ENCODE measurements around the gene SRRD.

The SRRD gene

GRCh38 chr22:26453812-26454500, 29.7 kb upstream of the SRRD start:
- no peak for DNase-seq

DNA sequence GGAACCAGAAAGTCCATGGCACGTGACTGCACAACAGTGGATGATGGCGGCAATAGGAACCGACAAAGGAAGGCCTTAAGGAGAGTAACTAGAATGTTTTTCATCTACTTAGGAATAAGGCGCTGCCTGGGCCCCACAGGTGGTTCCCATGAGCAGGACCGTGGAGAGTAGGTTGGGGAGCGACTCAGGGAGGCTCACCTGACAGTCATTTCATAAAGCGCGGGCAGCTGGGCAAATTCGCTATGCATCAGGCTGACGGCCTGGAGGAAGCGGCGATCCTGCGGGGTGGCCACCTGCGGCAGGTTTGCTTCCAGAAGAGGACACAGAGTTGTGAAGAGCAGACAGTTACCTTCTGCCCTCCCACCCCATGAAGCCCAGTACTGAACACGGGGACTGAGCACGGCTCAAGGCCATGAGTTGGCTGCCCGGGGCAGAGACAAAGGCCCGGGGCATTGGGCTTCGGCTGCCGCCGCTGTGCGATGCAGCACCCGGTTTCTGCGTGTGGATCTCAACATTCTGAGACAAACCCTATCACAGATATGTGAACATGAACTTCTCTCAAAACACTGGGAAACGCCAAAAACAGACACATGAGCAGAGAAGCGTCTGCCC, 25.9 kb upstream of the SRRD start:
- no peak for DNase-seq

- no peak for DNase-seq
These were observed 23.5 kb upstream of the SRRD start for GRCh38 chr22:26460202-26460601.

DNA sequence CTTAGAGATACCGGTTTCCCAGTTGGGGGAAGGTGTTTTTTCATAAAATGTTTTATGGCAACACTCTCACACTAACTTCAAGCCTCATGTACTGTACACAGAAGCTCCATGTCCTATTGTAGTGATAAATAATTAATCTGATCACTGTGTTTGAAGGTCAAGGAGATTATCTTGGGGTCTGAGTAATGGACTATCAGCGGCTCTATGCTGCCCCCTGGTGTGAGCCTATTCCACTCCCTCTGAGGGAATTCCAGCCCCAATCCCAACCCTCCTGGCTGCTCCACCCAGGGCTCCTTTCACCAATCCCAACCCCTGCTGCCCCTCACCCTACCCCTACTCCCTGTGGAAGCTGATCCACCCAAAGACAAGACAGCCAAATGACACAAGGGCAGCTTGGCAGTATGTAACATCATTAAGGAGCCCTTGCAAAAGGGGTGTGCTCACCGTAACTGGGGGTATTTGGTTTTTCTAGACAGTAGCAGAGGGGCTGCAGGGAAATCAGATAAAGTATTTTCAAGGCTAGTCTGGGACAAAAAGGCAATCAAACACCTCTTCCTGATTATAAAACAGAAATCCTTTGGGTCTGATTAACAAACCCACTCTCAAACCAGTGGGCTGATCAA, 22.4 kb upstream of the SRRD start:
- peak; percentile 45 for DNase-seq

GRCh38 chr22:26462051-26462450, 21.6 kb upstream of the SRRD start:
- DNase-seq: no peak

- DNase-seq: no peak
These were observed 21.0 kb upstream of the SRRD start for GRCh38 chr22:26462641-26463040.

- DNase-seq: no peak
These were observed 20.5 kb upstream of the SRRD start for GRCh38 chr22:26463101-26463661.

GRCh38 chr22:26463688-26464087, 20.0 kb upstream of the SRRD start:
- DNase-seq: no peak

GRCh38 chr22:26464312-26464711, 19.4 kb upstream of the SRRD start:
- DNase-seq: no peak

- DNase-seq: no peak
These were observed 17.5 kb upstream of the SRRD start for GRCh38 chr22:26466196-26466595.

DNA sequence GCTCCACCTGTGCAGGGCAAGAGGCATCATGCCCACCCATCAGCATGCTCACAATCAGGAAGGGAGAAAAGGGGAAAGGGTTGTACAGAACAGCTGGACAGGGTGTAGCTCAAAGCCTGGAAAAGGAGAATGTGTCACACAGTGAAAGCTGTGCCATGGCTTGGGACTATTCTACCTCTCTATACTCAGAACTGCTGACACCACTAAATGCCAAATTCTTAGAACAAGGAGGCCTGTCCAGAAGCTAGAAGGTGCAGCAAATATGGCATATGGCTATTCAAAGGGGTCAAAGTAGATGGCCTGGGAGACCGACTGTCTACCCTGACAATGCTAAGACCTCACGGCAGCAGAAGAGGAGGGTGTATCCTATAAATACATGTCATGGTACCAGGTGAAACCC, 12.9 kb upstream of the SRRD start:
- no peak for DNase-seq

DNA sequence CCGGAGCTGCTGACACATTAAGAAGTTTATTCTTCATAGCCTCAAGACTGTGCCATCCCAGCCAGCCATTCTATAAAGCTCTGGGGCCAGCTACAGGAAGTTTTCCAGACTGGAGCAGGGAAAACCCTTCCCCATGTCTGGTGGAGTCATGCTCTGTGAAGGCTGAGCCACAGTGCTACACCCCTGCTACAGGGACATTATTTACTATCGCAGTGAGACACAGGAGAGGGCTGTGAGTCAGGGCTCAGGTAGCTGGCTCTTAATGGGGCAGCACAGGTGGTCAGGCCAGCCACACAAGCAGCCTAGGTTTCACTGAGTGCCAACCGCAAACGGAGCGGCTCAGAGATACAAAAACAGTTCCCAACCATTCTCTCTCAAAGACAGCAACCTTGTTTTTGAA, 12.2 kb upstream of the SRRD start:
- DNase-seq: no peak

GRCh38 chr22:26474682-26475081, 9.0 kb upstream of the SRRD start:
- DNase-seq: no peak

GRCh38 chr22:26476705-26477340, 6.9 kb upstream of the SRRD start:
- DNase-seq: no peak

DNA sequence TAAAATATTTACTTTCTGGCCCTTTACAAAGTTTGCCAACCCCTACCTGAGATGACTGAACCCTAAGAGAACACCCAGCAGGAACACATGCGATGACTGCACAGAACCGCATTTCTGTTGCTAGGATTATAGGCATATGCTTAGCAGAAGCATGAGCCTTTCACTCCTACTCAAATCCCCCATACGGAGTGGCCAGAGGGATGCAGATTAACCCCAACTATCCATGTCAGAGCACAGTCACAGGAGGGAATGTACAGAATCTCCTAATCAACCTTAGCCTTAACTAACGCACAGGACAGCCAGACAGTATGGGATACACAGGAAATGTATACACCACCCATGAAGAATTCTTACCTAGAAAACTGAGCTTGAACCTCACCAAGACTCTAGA, 6.3 kb upstream of the SRRD start:
- DNase-seq: no peak

GRCh38 chr22:26479043-26479791, 4.5 kb upstream of the SRRD start:
- no peak for DNase-seq

- no peak for DNase-seq
These were observed 3.7 kb upstream of the SRRD start for GRCh38 chr22:26479792-26480610.

DNA sequence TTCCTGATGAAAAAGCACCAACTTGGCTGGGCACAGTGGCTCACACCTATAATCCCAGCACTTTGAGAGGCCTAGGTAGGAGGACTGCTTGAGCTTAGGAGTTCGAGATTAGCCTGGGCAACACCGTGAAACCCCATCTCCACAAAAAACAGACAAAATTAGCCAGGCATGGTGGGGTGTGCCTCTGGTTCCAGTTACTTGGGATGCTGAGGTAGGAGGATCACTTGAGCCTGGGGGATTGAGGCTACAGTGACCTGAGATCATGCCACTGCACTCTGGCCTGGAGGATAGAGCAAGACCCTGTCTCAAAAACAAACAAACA, 3.1 kb upstream of the SRRD start:
- no peak for DNase-seq

DNA sequence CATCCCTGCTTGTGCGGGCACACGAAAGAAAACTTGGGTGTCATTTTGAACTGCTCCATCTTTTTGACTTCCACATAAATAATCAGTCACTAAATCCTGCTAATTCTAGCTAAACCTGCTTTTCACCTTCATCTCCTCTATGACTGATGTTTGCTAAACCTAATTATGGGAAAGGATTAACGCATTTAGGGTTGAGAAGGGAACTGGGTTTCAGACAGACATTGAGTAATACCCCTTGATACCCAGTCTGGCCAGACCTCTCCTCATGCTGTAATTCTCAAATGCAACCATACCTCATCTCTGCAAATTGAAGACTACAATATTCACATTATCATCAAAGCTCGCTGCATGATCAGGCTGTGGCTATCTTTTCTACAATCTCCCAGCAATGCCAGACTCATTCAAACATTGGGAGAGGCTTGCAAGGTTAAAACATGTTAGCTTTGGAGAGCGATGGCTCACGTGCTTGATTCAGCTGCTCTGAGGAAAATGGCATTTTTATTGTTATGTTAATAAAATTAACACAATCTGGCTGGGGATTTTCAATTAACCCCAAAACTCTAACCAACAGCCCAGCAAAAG, 2.5 kb upstream of the SRRD start:
- no peak for DNase-seq

- no peak for DNase-seq
These were observed 2.0 kb upstream of the SRRD start for GRCh38 chr22:26481694-26482093.

DNA sequence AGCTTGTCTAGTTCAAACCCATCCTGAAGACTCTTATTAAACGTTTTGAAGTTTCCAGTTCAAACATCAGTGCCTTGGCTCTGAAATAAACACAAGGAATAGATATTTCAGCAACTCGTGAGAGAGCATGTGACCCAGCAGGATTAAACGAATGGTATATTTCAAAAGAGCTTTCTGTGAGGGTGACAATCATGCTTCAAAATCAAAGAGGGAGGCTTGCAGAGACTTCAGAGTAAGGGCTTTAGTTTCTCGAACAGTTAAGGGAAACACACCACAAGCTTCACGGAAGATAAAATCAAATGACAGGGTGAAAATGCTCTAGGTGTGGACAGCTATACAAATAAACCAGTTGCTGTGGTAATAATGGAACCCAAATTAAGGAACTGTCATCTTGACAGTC, 1.5 kb upstream of the SRRD start:
- no peak for DNase-seq

GRCh38 chr22:26483043-26483438, 636 bp upstream of the SRRD start:
- no peak for DNase-seq
